SH-SY5Y (cell line): ENCODE results near the gene PARD6A.

Source experiments
- GATA2 ChIP-seq: IDR thresholded peaks from 2 replicates; pipeline ENCODE4 v1.6.1; 2011; ENCODE audit warnings: mild to moderate bottlenecking, low read depth, low read length
- GATA3 ChIP-seq: IDR thresholded peaks from 2 replicates; pipeline ENCODE4 v1.6.1; 2011; ENCODE audit warnings: low read depth, mild to moderate bottlenecking, low read length, moderate library complexity

PARD6A gene

GRCh38 chr16:67660564-67661028, at the start of gene PARD6A:
Gene PARD6A, plus strand, starts transcription at chr16:67660960. Its CDS starts 79 bp downstream, at chr16:67661039.
- TF ChIP-seq GATA3: no peak
- no peak for TF ChIP-seq GATA2

GRCh38 chr16:67613808-67614207, 47.0 kb upstream of the PARD6A start:
- TF ChIP-seq GATA3 (no peak), GATA2 (no peak)

- TF ChIP-seq GATA2: no peak
- no peak for TF ChIP-seq GATA3
Measured at GRCh38 chr16:67628216-67628615, 32.5 kb upstream of the PARD6A start.

- TF ChIP-seq GATA2 (no peak), GATA3 (no peak)
Measured at GRCh38 chr16:67632415-67633172, 28.2 kb upstream of the PARD6A start.

- TF ChIP-seq GATA2 (no peak), GATA3 (no peak)
Measured at GRCh38 chr16:67636713-67637112, 24.0 kb upstream of the PARD6A start.

- TF ChIP-seq GATA2 (no peak), GATA3 (no peak)
Measured at GRCh38 chr16:67637625-67638024, 23.1 kb upstream of the PARD6A start.

GRCh38 chr16:67641779-67642708, 18.7 kb upstream of the PARD6A start:
- TF ChIP-seq GATA3 (no peak), GATA2 (no peak)

- TF ChIP-seq GATA2 (no peak), GATA3 (no peak)
Measured at GRCh38 chr16:67644038-67644437, 16.7 kb upstream of the PARD6A start.

GRCh38 chr16:67645397-67646121, 15.2 kb upstream of the PARD6A start:
- TF ChIP-seq GATA3 (no peak), GATA2 (no peak)

- no peak for TF ChIP-seq GATA2
- no peak for TF ChIP-seq GATA3
Measured at GRCh38 chr16:67647111-67647651, 13.6 kb upstream of the PARD6A start.

- no peak for TF ChIP-seq GATA3
- TF ChIP-seq GATA2: no peak
Measured at GRCh38 chr16:67647681-67648080, 13.1 kb upstream of the PARD6A start.

GRCh38 chr16:67648088-67648763, 12.5 kb upstream of the PARD6A start:
- no peak for TF ChIP-seq GATA2
- TF ChIP-seq GATA3: no peak

GRCh38 chr16:67648764-67649407, 11.9 kb upstream of the PARD6A start:
- no peak for TF ChIP-seq GATA2
- no peak for TF ChIP-seq GATA3
